ENCODE measurements around the gene OTX2.

DNA sequence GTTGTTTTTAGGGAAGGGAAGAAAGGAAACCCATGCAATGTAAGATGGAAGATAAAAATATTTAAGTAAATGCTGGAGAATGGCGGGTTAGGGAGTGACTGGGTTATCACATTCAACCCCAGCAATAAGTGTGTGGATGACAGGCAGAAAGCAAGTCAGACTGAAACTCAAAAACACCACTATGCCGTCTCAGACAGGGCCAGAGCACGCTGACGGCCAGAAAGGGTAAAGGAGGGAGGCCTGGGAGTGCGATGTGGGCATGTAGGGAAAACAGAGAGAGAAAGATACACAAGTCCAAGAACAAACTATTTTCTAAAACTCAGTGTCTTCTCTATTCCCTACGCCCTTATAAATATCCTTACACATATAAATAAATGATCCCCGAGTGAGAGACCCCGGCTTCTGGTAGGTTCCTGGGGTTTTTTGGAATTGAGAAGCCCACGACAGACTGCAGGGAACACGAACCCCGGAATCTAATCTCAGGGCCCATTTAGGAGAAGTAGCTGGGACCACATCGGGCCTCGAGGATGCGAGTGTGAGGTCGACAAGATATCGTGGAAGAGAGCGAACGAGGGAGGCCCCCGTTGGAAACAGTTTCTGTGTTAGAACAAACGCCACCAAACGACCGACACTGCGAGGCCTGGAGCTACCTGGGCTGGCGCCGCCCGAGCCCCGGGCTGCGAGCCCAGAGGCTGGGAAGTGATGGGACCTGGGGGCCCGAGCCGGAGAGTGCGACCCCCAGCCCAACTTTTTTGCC lies 735 bp upstream of the OTX2 start:
- no peak for TF ChIP-seq CTCF (IDR thresholded peaks at IDR 0.05)
- TF ChIP-seq POLR2A (IDR thresholded peaks at IDR 0.05), result no peak

Measured in lower leg skin (tissue), 3 donors.